Right lobe of liver (tissue), 4 donors: ENCODE results near the gene CAST.

Experiments
- POLR2A ChIP-seq: fragments of 450-650 bp; IDR thresholded peaks from one replicate; pipeline ENCODE4 v1.6.1; 2017; ENCODE audit warnings: antibody characterized with exemption, mild to moderate bottlenecking
- TF ChIP-seq, protein P1 (sequence below), 4 donors: fragments of 200-600 bp in 3 of 4; fragments of 450-650 bp in 1 of 4; IDR thresholded peaks; one replicate each; pipeline versions ENCODE4 v1.5.1 to v1.8.0; 2016 to 2022; ENCODE audit warnings: antibody characterized with exemption in 4 of 4, mild to moderate bottlenecking in 2 of 4
- donor health status: DM: no; HTN: no; CAD: no.
- donor health status: DM: no; HTN: no; CAD: no.
- donor health status: DM: no; HTN: yes; CAD: no.

DNA sequence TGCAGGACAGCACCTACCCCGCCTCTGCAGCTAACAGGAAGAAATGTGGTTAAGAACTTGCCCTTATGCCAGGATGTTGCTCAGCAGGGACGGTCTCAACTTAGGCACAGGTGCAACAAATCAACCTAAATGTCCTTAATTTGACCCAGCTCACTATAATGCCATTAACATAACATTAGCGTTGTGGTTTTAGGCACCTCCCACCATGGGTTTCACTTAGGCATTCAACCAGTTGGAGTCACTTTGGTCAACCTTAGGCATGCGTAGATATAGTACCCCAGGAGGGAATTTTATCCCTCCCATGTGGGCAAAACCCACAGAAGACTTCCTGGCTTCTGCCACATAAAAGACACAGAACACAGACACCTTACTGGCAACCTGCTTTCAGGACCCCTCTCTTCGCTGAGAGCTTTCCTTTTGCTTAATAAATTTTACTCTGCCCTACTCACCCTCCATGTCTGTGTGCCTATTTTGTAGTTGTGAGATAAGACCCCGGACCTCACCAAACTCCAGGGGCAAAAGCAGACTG lies 154.3 kb downstream of the CAST start:
- TF ChIP-seq POLR2A = no peak
- TF ChIP-seq, protein P1, sequence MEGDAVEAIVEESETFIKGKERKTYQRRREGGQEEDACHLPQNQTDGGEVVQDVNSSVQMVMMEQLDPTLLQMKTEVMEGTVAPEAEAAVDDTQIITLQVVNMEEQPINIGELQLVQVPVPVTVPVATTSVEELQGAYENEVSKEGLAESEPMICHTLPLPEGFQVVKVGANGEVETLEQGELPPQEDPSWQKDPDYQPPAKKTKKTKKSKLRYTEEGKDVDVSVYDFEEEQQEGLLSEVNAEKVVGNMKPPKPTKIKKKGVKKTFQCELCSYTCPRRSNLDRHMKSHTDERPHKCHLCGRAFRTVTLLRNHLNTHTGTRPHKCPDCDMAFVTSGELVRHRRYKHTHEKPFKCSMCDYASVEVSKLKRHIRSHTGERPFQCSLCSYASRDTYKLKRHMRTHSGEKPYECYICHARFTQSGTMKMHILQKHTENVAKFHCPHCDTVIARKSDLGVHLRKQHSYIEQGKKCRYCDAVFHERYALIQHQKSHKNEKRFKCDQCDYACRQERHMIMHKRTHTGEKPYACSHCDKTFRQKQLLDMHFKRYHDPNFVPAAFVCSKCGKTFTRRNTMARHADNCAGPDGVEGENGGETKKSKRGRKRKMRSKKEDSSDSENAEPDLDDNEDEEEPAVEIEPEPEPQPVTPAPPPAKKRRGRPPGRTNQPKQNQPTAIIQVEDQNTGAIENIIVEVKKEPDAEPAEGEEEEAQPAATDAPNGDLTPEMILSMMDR (IDR thresholded peaks at IDR 0.05) = no peak
